ENCODE data around the gene CASP4.

Gene CASP4

DNA sequence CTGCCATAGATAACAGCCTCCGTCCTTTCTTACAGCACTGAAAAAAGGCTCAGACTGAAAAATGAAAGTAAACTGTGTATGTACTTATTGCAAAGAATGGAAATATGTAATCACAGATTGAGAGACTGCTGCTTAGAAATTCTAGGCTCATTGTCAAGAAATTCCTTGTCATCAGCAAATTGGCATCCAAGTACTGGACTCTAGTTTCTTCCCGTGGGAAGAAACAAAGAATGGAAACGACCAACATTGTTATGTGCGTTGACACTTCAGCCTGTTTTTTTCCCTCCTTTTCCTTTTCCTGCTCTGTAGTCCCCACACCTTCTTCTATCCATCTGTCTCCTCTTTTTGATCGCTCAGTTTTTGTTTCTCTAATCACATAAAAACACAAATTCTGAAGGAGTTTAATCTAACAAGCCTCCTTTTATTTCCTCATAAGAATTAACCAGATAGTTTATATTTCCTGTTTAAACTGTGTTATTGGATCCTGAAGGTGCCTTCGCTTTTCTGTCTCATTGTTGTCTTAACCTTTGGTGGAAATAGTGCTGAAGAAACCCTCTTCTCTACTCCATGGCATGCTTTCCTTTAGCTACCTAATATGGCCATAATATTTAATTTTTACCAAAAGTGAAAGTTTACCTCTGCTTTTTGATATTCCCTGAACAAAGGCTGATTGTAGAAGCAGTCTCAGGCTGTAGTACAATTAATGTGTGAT lies 50.1 kb downstream of the CASP4 start:
- no peak overlapping the region for H2BK12ac ChIP-seq (ENCODE audit: low read length)
- no peak overlapping the region for H3K27ac ChIP-seq (replicated peaks; ENCODE audit: low read length)
- H3K4me1 ChIP-seq (ENCODE audit: control insufficient read depth in 2 of 2, insufficient read depth in 1 of 2, low read depth in 1 of 2, low read length in 2 of 2), result no peaks in the 10 kb centered on the region
- no peak overlapping the region for H2BK120ac ChIP-seq (ENCODE audit: low read depth, low read length)
- no peak overlapping the region for H4K8ac ChIP-seq (ENCODE audit: low read depth, low read length)
- H3K23ac ChIP-seq (ENCODE audit: low read depth, low read length, poor library complexity), result no peak overlapping the region
- H2AK5ac ChIP-seq (ENCODE audit: low read depth, low read length), result no peak overlapping the region
- no peak overlapping the region for H3K18ac ChIP-seq (ENCODE audit: low read length)
- H2BK15ac ChIP-seq (ENCODE audit: low read length), result no peak overlapping the region
- H3K4me3 ChIP-seq (ENCODE audit: low read length in 2 of 2), result no peak overlapping the region
- no peak overlapping the region for H3K9ac ChIP-seq (ENCODE audit: low read depth, low read length, poor library complexity)
- no peaks in the 10 kb centered on the region for H3K79me1 ChIP-seq (ENCODE audit: low read depth, low read length)
- H3K9me3 ChIP-seq (replicated peaks in 1 of 2; ENCODE audit: control insufficient read depth in 2 of 2, insufficient read depth in 1 of 2, low read depth in 1 of 2, low read length in 2 of 2), result no peaks in the 10 kb centered on the region
- no peak overlapping the region for H2BK5ac ChIP-seq (ENCODE audit: low read length)
- H4K91ac ChIP-seq (ENCODE audit: low read depth, low read length, poor library complexity), result no peak overlapping the region
- no peak for DNase-seq (ENCODE audit: low spot score)
- H3K27me3 ChIP-seq (ENCODE audit: control insufficient read depth in 3 of 3, insufficient read depth in 3 of 3, low read depth in 1 of 3, low read length in 3 of 3), result no peaks in the 10 kb centered on the region
- H3K4ac ChIP-seq (ENCODE audit: low read length), result no peak overlapping the region
- no peak overlapping the region for H2AFZ ChIP-seq (ENCODE audit: low read length)
- H3K4me2 ChIP-seq (ENCODE audit: insufficient read depth, low read length, poor library complexity, severe bottlenecking), result no peak overlapping the region
- H3K14ac ChIP-seq (ENCODE audit: low read length), result no peak overlapping the region
- H3K36me3 ChIP-seq (replicated peaks in 1 of 2; ENCODE audit: control insufficient read depth in 2 of 2, insufficient read depth in 2 of 2, low read length in 2 of 2), result no peaks in the 10 kb centered on the region
- WGBS, 2 donors (ENCODE audit: extremely low coverage in 2 of 2, insufficient read length in 2 of 2, insufficient replicate concordance in 1 of 2), result no CpG with 5 or more reads among the region's 6 CpGs

DNA sequence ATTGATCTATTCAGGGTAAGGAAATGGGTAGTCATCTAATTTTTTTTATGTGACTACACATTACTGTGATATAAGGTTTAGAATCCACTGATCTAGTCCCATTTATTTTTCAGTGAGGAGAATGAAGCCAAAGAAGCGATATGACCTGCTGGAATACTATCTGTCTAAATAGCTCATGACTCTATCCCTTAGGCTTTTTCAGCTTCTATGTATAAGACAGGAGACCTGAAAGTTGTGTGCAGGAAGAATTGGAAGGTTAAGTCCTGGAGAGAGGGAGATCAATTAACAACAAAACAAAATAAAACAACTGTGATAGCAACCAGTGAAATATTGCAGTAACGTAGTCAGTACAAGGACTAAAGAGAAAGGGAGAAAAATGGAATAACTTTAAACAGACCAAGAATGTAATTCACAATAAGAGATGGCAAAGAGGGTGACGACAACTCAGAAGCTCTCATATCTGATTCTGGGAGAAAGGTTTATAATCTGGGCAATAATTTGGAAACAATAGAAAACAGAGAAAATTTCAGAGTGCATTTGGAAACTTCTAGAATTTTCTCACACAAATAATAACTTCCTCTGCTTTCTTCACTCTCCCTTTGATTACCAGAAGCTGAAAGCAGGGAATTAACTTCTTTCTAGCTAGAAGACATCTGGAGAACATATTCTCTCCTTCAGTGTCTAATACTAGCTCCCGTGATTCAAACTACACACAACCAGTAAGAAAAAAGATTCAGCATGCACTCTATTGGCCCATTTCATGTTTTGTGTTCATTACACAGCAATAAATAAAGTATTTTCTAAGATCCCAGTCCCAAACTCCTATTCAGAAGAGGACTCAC lies 50.9 kb downstream of the CASP4 start:
- Histone ChIP-seq H4K91ac (ENCODE audit: low read depth, low read length, poor library complexity) (no peak overlapping the region), H3K18ac (ENCODE audit: low read length) (no peak overlapping the region), H3K9ac (ENCODE audit: low read depth, low read length, poor library complexity) (no peak overlapping the region), H2BK12ac (ENCODE audit: low read length) (no peak overlapping the region), H2AK5ac (ENCODE audit: low read depth, low read length) (no peak overlapping the region), H3K36me3 (replicated peaks in 1 of 2; ENCODE audit: control insufficient read depth in 2 of 2, insufficient read depth in 2 of 2, low read length in 2 of 2) (no peaks in the 10 kb centered on the region), H3K4me1 (ENCODE audit: control insufficient read depth in 2 of 2, insufficient read depth in 1 of 2, low read depth in 1 of 2, low read length in 2 of 2) (no peaks in the 10 kb centered on the region), H3K9me3 (replicated peaks in 1 of 2; ENCODE audit: control insufficient read depth in 2 of 2, insufficient read depth in 1 of 2, low read depth in 1 of 2, low read length in 2 of 2) (no peaks in the 10 kb centered on the region), H3K4me3 (ENCODE audit: low read length in 2 of 2) (no peak overlapping the region), H4K8ac (ENCODE audit: low read depth, low read length) (no peak overlapping the region), H2BK15ac (ENCODE audit: low read length) (no peak overlapping the region), H2BK120ac (ENCODE audit: low read depth, low read length) (no peak overlapping the region), H3K27me3 (ENCODE audit: control insufficient read depth in 3 of 3, insufficient read depth in 3 of 3, low read depth in 1 of 3, low read length in 3 of 3) (no peaks in the 10 kb centered on the region), H3K14ac (ENCODE audit: low read length) (no peak overlapping the region), H3K27ac (replicated peaks; ENCODE audit: low read length) (no peak overlapping the region), H2AFZ (ENCODE audit: low read length) (no peak overlapping the region), H3K23ac (ENCODE audit: low read depth, low read length, poor library complexity) (no peak overlapping the region), H3K4me2 (ENCODE audit: insufficient read depth, low read length, poor library complexity, severe bottlenecking) (no peak overlapping the region), H2BK5ac (ENCODE audit: low read length) (no peak overlapping the region), H3K79me1 (ENCODE audit: low read depth, low read length) (no peaks in the 10 kb centered on the region), H3K4ac (ENCODE audit: low read length) (no peak overlapping the region)
- DNase-seq (ENCODE audit: low spot score), result no peak
- no CpG with 5 or more reads among the region's 4 CpGs for WGBS, 2 donors (ENCODE audit: extremely low coverage in 2 of 2, insufficient read length in 2 of 2, insufficient replicate concordance in 1 of 2)

DNA sequence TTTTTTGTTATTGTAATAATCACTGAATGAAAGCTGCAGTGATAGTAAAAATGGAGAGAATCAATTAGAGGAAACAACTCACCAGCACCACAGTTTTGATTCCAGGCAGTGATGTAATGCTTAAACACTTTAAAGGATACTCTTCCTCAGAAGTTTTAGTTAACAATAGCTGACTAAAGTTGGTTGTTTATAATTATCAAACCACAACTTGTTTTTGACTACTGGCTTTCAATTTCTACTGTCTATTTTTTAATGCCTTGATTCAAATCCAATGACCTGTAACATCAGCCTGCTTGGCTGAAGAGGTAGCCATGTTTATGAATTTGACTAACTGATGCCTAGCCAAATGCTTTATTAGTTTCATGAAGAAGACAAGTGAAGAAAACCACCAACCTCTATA lies 51.9 kb downstream of the CASP4 start:
- Histone ChIP-seq H3K4me2 (ENCODE audit: insufficient read depth, low read length, poor library complexity, severe bottlenecking) (no peak overlapping the region), H2BK15ac (ENCODE audit: low read length) (no peak overlapping the region), H3K27me3 (ENCODE audit: control insufficient read depth in 3 of 3, insufficient read depth in 3 of 3, low read depth in 1 of 3, low read length in 3 of 3) (no peaks in the 10 kb centered on the region), H2BK120ac (ENCODE audit: low read depth, low read length) (no peak overlapping the region), H3K9ac (ENCODE audit: low read depth, low read length, poor library complexity) (no peak overlapping the region), H3K27ac (replicated peaks; ENCODE audit: low read length) (no peak overlapping the region), H3K4ac (ENCODE audit: low read length) (no peak overlapping the region), H3K14ac (ENCODE audit: low read length) (no peak overlapping the region), H3K23ac (ENCODE audit: low read depth, low read length, poor library complexity) (no peak overlapping the region), H3K18ac (ENCODE audit: low read length) (no peak overlapping the region), H3K4me3 (ENCODE audit: low read length in 2 of 2) (no peak overlapping the region), H3K4me1 (ENCODE audit: control insufficient read depth in 2 of 2, insufficient read depth in 1 of 2, low read depth in 1 of 2, low read length in 2 of 2) (no peaks in the 10 kb centered on the region), H3K36me3 (replicated peaks in 1 of 2; ENCODE audit: control insufficient read depth in 2 of 2, insufficient read depth in 2 of 2, low read length in 2 of 2) (no peaks in the 10 kb centered on the region), H3K9me3 (replicated peaks in 1 of 2; ENCODE audit: control insufficient read depth in 2 of 2, insufficient read depth in 1 of 2, low read depth in 1 of 2, low read length in 2 of 2) (no peaks in the 10 kb centered on the region), H2AFZ (ENCODE audit: low read length) (no peak overlapping the region), H2BK12ac (ENCODE audit: low read length) (no peak overlapping the region), H2BK5ac (ENCODE audit: low read length) (no peak overlapping the region), H3K79me1 (ENCODE audit: low read depth, low read length) (no peaks in the 10 kb centered on the region), H2AK5ac (ENCODE audit: low read depth, low read length) (no peak overlapping the region), H4K91ac (ENCODE audit: low read depth, low read length, poor library complexity) (no peak overlapping the region), H4K8ac (ENCODE audit: low read depth, low read length) (no peak overlapping the region)
- DNase-seq (ENCODE audit: low spot score), result no peak

DNA sequence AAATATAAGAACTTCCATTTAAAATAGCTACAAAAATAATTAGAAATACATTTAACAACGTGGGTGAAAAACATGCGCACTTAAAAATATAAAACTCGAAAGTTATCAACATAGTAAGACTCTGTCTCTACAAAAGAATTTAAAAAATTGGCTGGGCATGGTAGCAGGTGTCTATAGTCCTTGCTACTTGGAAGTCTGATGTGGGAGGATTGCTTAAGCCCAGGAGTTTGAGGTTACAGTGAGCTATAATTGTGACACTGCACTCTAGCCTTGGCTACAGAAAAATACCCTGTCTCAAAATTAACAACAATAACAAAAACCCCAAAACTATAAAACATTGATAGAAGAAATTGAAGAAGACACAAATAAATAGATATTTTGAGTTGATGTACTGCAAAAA lies 56.3 kb downstream of the CASP4 start:
- Histone ChIP-seq H2AFZ (ENCODE audit: low read length) (no peak overlapping the region), H3K79me1 (ENCODE audit: low read depth, low read length) (no peaks in the 10 kb centered on the region), H3K4me1 (ENCODE audit: control insufficient read depth in 2 of 2, insufficient read depth in 1 of 2, low read depth in 1 of 2, low read length in 2 of 2) (no peaks in the 10 kb centered on the region), H4K8ac (ENCODE audit: low read depth, low read length) (no peak overlapping the region), H3K14ac (ENCODE audit: low read length) (no peak overlapping the region), H2BK5ac (ENCODE audit: low read length) (no peak overlapping the region), H3K9ac (ENCODE audit: low read depth, low read length, poor library complexity) (no peak overlapping the region), H4K91ac (ENCODE audit: low read depth, low read length, poor library complexity) (no peak overlapping the region), H3K4ac (ENCODE audit: low read length) (no peak overlapping the region), H2BK120ac (ENCODE audit: low read depth, low read length) (no peak overlapping the region), H3K18ac (ENCODE audit: low read length) (no peak overlapping the region), H3K36me3 (replicated peaks in 1 of 2; ENCODE audit: control insufficient read depth in 2 of 2, insufficient read depth in 2 of 2, low read length in 2 of 2) (no peaks in the 10 kb centered on the region), H3K9me3 (replicated peaks in 1 of 2; ENCODE audit: control insufficient read depth in 2 of 2, insufficient read depth in 1 of 2, low read depth in 1 of 2, low read length in 2 of 2) (no peaks in the 10 kb centered on the region), H3K27ac (replicated peaks; ENCODE audit: low read length) (no peak overlapping the region), H3K4me2 (ENCODE audit: insufficient read depth, low read length, poor library complexity, severe bottlenecking) (no peak overlapping the region), H2BK15ac (ENCODE audit: low read length) (no peak overlapping the region), H2AK5ac (ENCODE audit: low read depth, low read length) (no peak overlapping the region), H3K23ac (ENCODE audit: low read depth, low read length, poor library complexity) (no peak overlapping the region), H3K27me3 (ENCODE audit: control insufficient read depth in 3 of 3, insufficient read depth in 3 of 3, low read depth in 1 of 3, low read length in 3 of 3) (no peaks in the 10 kb centered on the region), H3K4me3 (ENCODE audit: low read length in 2 of 2) (no peak overlapping the region), H2BK12ac (ENCODE audit: low read length) (no peak overlapping the region)
- no peak for DNase-seq (ENCODE audit: low spot score)
- no CpG with 5 or more reads among the region's 3 CpGs for WGBS, 2 donors (ENCODE audit: extremely low coverage in 2 of 2, insufficient read length in 2 of 2, insufficient replicate concordance in 1 of 2)
